HG03432 (cell line): ENCODE results near the gene BDKRB1.
"Not testable (repeated sequence)": the region's sequence is repeated elsewhere in the genome, so short reads cannot be mapped to it uniquely, and the experiment has no call there.

Source experiments
- ATAC-seq: cut with Tn5 transposase; IDR thresholded peaks from one replicate; pipeline ENCODE4 v1.9.1; 2021; ENCODE audit warnings: mild to moderate bottlenecking, moderate library complexity; ENCODE audit not compliant: unreplicated experiment

The BDKRB1 gene

DNA sequence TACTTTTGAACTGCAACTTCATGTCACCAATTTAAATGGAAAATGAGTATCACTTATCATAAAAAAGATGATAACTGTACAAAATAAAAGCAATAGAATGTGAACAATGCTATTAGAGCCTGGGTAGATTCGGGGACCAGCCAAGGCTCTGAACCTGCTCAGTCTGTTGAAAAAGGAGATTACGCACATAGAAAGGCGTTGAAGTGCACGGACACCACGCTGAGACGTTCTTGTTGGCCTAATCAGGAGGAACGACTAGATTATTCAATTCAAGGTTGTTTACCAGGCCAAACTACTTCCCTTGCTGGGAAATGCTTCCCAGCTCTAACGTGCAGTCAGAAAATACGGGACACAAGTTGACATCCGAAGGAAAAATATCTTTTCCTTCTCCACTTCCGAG lies 23.5 kb upstream of the BDKRB1 start:
- no peak for ATAC-seq

GRCh38 chr14:96233661-96234060 lies 22.3 kb upstream of the BDKRB1 start:
- no peak for ATAC-seq

DNA sequence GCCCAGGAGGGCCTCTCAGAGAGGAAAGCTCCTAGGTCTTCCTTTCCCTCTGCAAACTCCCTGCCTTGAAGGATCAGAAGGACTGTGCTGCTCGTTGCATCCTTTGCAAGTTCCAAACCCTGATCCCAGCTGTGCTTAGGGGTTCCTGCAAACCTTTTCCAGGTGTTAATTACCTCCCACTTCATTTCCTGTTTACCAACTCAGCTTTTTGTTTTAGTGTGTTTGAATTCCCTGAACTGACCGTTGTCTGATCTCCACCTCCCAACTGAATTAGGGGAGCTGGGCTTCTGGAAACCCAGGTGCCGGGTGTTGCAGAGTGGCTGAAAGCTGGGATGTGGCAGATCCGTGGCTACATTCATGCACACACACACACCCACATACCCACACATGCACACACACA lies 20.6 kb upstream of the BDKRB1 start:
- ATAC-seq: no peak

- ATAC-seq: no peak
These were observed 18.4 kb upstream of the BDKRB1 start for GRCh38 chr14:96237641-96238040.

- ATAC-seq: no peak
These were observed 17.2 kb upstream of the BDKRB1 start for GRCh38 chr14:96238676-96239265.

DNA sequence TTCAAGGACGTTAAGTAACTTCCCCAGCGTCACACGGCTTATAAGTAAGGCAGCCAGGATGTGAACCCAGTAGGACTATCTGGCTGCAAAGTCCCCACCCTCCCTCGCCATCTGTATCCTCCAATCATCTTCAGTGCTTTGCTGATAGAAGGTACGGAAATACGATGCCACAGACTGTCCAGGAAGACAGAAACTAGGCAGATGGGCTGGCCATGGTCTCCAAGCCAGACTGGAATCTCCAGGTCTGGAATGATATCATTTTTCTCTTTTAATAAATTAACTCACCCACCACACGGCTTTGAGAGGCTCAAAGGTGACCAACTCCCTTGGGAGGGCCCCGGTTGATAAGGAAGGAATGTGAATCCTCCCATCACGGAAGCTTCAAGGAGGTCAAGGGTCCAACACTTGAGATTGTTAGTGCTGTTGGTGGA lies 16.3 kb upstream of the BDKRB1 start:
- ATAC-seq: no peak

GRCh38 chr14:96240641-96241040 lies 15.4 kb upstream of the BDKRB1 start:
- ATAC-seq: no peak

DNA sequence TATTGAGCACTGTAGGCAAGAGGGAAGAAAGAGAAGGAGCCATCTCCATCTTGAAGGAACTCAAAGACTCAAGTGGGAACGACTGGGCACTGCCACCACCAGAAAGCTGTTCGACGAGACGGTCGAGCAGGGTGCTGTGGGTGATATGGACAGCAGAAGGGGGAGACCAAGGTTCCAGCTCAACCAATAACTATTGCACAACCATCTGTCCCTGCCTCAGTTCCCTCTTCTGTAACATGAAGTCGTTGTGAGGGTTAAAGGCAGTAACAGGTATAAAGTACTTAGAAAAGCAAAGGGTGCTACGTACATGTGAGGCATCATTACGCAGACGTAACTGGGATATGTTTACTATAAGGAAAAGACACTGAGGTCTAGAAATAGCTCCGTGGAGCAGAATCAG lies 13.9 kb upstream of the BDKRB1 start:
- no peak for ATAC-seq

DNA sequence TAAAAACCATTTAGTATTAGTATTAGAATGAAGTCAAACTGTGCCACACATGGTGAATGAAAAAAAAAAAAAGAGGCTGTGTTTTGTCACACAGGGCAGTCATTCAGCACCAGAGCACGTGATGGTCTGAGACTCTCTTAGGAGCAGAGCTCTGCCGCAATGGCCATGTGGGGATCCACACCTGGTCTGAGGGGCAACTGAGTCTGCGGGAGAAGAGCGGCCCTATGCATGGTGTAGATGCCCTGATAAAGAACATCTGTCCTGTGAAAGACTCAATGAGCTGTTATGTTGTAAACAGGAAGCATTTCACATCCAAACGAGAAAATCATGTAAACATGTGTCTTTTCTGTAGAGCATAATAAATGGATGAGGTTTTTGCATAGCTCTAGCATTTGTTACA lies 12.2 kb upstream of the BDKRB1 start:
- no peak for ATAC-seq

GRCh38 chr14:96245074-96245473 lies 10.9 kb upstream of the BDKRB1 start:
- ATAC-seq: not testable (repeated sequence)

GRCh38 chr14:96245710-96246538 lies 10.1 kb upstream of the BDKRB1 start:
- ATAC-seq: no peak

DNA sequence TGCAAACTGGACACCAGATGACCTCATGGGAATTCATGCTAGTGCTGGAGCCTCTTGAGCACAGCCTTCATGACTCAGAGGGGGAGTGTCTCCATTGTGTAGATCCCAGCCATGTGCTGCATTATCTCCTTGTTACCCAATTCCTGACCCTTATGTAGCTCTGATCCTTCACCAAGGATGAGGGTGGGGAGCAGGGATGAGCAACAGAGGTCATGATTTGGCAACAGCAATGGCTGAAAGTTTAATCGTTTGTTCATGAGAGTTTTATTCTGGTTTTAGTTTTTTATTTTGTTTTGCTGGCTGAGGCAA lies 9.5 kb upstream of the BDKRB1 start:
- ATAC-seq: no peak

DNA sequence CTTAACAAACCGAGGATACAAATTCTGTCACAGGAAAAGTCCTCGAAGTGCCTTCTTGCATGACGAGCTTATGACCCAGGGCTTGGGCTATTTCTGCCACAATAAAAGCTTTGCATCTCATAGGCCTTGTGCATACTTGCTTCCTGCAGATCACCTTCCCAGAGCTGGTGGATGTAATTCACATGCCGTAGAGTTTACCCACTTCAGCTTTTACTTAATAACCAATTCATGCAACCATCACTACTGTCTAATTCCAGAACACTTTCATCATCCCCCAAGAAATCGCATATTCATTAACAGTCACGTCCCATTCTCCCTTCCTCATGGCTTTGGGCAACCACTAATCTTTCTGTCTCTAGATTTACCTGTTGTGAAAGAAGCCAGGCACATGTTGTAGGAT lies 9.0 kb upstream of the BDKRB1 start:
- no peak for ATAC-seq

GRCh38 chr14:96249029-96249428 lies 7.0 kb upstream of the BDKRB1 start:
- ATAC-seq: no peak

- no peak for ATAC-seq
These were observed 5.5 kb upstream of the BDKRB1 start for GRCh38 chr14:96250485-96250884.

GRCh38 chr14:96251656-96252155 lies 4.3 kb upstream of the BDKRB1 start:
- ATAC-seq: no peak

DNA sequence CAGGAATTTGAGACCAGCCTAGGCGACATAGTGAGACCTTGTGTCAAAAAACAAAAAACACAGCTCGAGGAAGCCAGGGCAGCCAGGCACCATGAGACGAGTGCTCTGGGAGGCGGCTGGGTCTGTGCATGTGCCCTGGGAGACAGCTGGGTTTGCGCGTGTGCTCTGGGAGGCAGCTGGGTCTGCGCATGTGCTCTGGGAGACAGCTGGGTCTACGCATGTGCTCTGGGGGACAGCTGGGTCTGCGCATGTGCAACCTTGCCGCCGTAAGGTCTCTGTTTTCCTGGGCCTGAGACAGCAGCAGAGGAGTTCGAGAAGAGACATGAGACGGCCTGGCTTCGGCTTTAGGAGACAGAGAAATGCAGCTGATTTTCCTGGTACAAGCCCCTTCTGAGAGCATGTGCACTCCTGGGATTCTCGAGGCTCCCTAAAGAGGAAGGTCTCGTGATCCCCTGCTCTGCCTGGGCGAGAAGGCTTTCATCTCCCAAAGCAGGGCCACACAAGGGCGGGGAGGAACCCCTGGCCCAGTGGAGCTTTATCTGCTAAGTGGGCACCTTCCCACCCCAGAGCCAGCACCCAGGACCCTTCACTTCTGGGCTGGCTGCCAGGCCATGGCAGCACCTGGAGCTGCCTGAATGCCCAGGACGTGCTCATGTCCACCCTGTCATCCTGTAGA lies 3.5 kb upstream of the BDKRB1 start:
- ATAC-seq: no peak

DNA sequence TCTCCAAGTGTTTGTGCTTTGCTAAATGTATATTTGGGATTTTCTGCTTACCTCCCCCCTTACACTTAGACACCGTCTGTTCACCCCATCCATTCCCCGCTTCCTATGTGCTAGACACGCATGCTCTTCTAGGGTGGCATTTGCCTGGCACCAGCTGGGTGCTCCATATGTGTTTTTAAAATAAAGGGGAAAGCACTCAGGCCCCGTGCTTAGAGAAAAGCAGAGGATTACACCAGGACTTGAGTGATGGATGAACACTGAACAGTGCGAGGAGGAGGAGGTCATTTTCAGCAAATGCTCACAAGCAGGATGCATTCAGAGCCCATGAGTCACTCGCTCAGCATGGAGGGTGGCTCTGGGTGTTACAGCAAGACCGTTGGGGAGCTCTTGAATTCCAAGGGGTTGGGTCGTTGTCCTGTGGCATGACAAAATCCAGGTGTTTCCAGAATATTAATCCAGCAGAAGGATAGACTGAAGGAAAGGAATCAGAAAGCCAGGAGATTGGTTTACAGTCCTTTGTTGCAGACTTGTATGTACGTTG lies 2.9 kb upstream of the BDKRB1 start:
- ATAC-seq: no peak

DNA sequence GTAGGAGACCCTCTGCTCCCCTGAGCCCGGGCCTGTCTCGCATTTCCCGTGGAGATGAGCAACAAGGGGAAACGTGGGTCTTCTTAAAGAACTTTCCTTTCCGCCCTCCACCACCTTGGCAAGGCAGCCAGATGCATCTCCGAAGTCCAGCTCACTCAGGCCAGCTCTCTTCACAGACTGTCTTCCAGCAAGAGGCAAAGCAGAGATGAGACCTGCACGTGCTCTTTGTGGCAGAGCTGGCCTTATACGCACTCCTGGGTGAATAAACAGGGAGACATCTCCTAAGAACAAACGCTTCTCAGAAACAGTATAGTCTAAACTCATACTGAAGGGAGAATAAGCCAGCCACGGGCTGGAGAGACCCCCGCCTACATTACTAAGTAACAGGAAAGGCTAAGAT lies 1.3 kb upstream of the BDKRB1 start:
- no peak for ATAC-seq

DNA sequence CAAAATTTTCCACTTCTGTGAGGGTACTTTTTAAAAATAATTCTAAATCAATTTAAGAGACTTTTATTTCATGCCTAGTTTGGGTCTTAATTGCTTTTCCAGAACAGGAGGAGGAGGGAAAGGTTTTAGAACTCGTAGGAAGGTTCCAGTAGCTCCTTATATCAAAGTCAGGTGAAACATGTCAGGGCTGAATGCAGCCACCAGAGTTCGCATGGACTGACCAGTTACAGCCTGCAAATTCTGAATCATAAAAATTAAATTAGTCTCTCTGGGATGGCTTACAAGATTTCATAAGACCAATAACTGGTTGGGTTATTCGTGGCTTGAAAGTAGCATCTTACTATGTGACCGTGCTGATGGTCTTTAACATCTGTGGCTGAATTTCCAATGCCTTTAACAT lies 397 bp downstream of the BDKRB1 start:
- no peak for ATAC-seq

DNA sequence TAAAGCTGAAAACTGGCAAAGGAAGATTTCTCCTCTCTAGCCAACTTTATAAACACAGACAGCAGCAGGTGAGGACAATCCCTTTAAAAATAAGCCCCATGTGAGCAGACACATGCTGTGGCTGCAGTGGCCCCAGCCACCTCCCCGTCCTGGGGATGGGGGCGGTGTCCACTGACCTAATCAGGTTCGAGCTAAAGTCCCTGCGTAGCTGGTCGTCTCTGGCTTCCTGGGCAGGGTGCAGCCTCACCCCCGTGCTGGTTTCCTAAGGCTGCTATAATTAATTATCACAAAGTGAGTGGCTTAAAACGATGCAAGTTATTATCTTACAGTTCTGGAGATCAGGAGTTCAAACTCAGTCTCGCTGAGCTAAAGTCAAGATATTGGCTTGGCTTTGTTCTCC lies 1.0 kb downstream of the BDKRB1 start:
- ATAC-seq: no peak

DNA sequence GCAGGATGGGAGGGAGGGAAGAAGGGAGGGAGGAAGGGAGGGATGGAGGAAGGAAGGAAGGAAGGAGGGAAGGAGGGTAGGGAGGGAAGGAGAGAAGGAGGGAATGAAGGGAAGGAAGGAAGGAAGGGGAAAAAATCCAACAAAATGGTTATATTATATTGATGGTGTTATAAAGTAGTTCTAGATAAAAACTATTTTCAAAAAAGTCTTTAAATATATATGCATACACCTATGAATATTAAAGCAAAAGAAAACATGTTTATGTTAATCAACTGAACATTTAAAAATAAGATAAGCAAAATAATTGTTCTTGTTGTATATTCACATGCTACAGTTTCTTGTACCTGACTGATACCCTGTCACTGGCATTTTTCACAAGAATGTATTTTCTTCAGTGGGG lies 1.9 kb downstream of the BDKRB1 start:
- no peak for ATAC-seq
